ENCODE measurements around the gene SEMA6A. TPM values are rescaled to one million over a fixed set of nuclear protein-coding genes. Genes with fewer than 3 reads are reported as not detected.

The SEMA6A gene
- total RNA-seq, 2 experiments from 2014 or later, result not detected

GRCh38 chr5:116567106-116567505, 7.5 kb downstream of the SEMA6A start:
- intact Hi-C loops (cut with DNase I, micrococcal nuclease), result no loop called here
- no peak overlapping the region for H3K4me3 Mint-ChIP-seq
- H3K27ac Mint-ChIP-seq, result no peak overlapping the region
- Histone ChIP-seq H3K36me3 (ENCODE audit: insufficient read depth, low read length) (no peaks in the 10 kb centered on the region), H3K27ac (ENCODE audit: low read depth in 1 of 2, low read length in 2 of 2) (no peak overlapping the region), H3K4me3 (ENCODE audit: low read length) (no peak overlapping the region), H3K27me3 (ENCODE audit: control insufficient read depth in 1 of 2, insufficient read depth in 2 of 2, low read length in 2 of 2) (peaks cover 15 to 22% of the 10 kb centered on the region in 2 experiments), H3K4me1 (ENCODE audit: insufficient read depth, low read length) (no peaks in the 10 kb centered on the region), H3K9me3 (ENCODE audit: control insufficient read depth in 1 of 2, insufficient read depth in 1 of 2, low read length in 2 of 2) (peaks cover 0 to 5% of the 10 kb centered on the region in 2 experiments)
- DNase-seq (no peak), ATAC-seq (ENCODE audit: poor library complexity) (no peak)
- ChIA-PET POLR2A (no interaction called here), CTCF (no interaction called here)
- no peaks in the 10 kb centered on the region for H3K36me3 Mint-ChIP-seq (ENCODE audit: low read depth)
- peaks cover 57% of the 10 kb centered on the region for H3K27me3 Mint-ChIP-seq
- TF ChIP-seq, protein P1, sequence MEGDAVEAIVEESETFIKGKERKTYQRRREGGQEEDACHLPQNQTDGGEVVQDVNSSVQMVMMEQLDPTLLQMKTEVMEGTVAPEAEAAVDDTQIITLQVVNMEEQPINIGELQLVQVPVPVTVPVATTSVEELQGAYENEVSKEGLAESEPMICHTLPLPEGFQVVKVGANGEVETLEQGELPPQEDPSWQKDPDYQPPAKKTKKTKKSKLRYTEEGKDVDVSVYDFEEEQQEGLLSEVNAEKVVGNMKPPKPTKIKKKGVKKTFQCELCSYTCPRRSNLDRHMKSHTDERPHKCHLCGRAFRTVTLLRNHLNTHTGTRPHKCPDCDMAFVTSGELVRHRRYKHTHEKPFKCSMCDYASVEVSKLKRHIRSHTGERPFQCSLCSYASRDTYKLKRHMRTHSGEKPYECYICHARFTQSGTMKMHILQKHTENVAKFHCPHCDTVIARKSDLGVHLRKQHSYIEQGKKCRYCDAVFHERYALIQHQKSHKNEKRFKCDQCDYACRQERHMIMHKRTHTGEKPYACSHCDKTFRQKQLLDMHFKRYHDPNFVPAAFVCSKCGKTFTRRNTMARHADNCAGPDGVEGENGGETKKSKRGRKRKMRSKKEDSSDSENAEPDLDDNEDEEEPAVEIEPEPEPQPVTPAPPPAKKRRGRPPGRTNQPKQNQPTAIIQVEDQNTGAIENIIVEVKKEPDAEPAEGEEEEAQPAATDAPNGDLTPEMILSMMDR (IDR thresholded peaks at IDR 0.05), result no peak
- no peaks in the 10 kb centered on the region for H3K9me3 Mint-ChIP-seq
- H3K4me1 Mint-ChIP-seq (ENCODE audit: low read depth), result no peaks in the 10 kb centered on the region

DNA sequence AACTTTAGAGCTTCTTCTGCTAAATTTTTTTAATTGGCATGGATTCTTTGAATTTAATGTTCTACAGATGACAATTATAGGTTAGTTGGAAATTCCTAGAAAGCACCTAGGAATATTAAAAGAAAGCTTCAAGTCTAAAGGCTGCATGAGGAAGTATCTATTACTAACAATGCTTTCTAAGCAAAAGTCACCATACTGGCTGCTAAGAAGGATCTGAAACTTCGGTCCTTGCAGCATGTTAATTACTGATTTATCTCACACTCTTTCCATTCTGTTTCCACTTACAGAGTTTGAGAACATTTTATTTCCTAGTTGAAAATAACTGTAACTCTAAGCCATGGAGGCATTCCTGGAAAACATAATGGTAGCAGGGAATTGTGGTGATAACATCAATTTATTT, 8.4 kb downstream of the SEMA6A start:
- DNase-seq, result no peak
- Mint-ChIP-seq H3K9me3 (no peaks in the 10 kb centered on the region), H3K27me3 (peaks cover 48% of the 10 kb centered on the region), H3K4me3 (no peak overlapping the region), H3K4me1 (ENCODE audit: low read depth) (no peaks in the 10 kb centered on the region), H3K27ac (no peak overlapping the region), H3K36me3 (ENCODE audit: low read depth) (no peaks in the 10 kb centered on the region)
- no peaks in the 10 kb centered on the region for H3K36me3 ChIP-seq (ENCODE audit: insufficient read depth, low read length)
- CTCF ChIA-PET, result no interaction called here
- peaks cover 10 to 14% of the 10 kb centered on the region in 2 experiments for H3K27me3 ChIP-seq (ENCODE audit: control insufficient read depth in 1 of 2, insufficient read depth in 2 of 2, low read length in 2 of 2)
- POLR2A ChIA-PET, result no interaction called here
- intact Hi-C loops (cut with DNase I, micrococcal nuclease), result no loop called here
- H3K4me1 ChIP-seq (ENCODE audit: insufficient read depth, low read length), result no peaks in the 10 kb centered on the region
- TF ChIP-seq, protein P1 (IDR thresholded peaks at IDR 0.05), result no peak
- H3K9me3 ChIP-seq (ENCODE audit: control insufficient read depth in 1 of 2, insufficient read depth in 1 of 2, low read length in 2 of 2), result peaks cover 0 to 3% of the 10 kb centered on the region in 2 experiments
- H3K27ac ChIP-seq (ENCODE audit: low read depth in 1 of 2, low read length in 2 of 2), result no peak overlapping the region
- ATAC-seq (ENCODE audit: poor library complexity), result no peak
- no peak overlapping the region for H3K4me3 ChIP-seq (ENCODE audit: low read length)

GRCh38 chr5:116564756-116565490, 9.7 kb downstream of the SEMA6A start:
- CTCF ChIA-PET, result no interaction called here
- Histone ChIP-seq H3K36me3 (ENCODE audit: insufficient read depth, low read length) (no peaks in the 10 kb centered on the region), H3K4me3 (ENCODE audit: low read length) (no peak overlapping the region), H3K9me3 (ENCODE audit: control insufficient read depth in 1 of 2, insufficient read depth in 1 of 2, low read length in 2 of 2) (peaks cover 0 to 3% of the 10 kb centered on the region in 2 experiments), H3K27me3 (ENCODE audit: control insufficient read depth in 1 of 2, insufficient read depth in 2 of 2, low read length in 2 of 2) (peaks cover 2 to 7% of the 10 kb centered on the region in 2 experiments), H3K27ac (ENCODE audit: low read depth in 1 of 2, low read length in 2 of 2) (no peak overlapping the region), H3K4me1 (ENCODE audit: insufficient read depth, low read length) (no peaks in the 10 kb centered on the region)
- Mint-ChIP-seq H3K27me3 (peaks cover 35% of the 10 kb centered on the region), H3K4me1 (ENCODE audit: low read depth) (no peaks in the 10 kb centered on the region), H3K9me3 (no peaks in the 10 kb centered on the region), H3K27ac (no peak overlapping the region), H3K36me3 (ENCODE audit: low read depth) (no peaks in the 10 kb centered on the region), H3K4me3 (no peak overlapping the region)
- DNase-seq (no peak), ATAC-seq (ENCODE audit: poor library complexity) (no peak)
- intact Hi-C loops (cut with DNase I, micrococcal nuclease), result no loop called here
- TF ChIP-seq, protein P1 (IDR thresholded peaks at IDR 0.05), result no peak
- POLR2A ChIA-PET, result no interaction called here
